H9 (cell line): ENCODE measurements around the gene RASGEF1C. TPM values are rescaled to one million over a fixed set of nuclear protein-coding genes. Genes with fewer than 3 reads are reported as not detected.

Experiments used
- DNase-seq: peaks from one replicate; pipeline ENCODE4 v3.0.0-alpha.2; 2017
- H2AFZ ChIP-seq: one replicate; pipeline ENCODE4 v1.6.1; 2013; ENCODE audit warnings: mild to moderate bottlenecking, low read length, control low read depth, moderate library complexity
- H2AK5ac ChIP-seq: 2 replicates; pipeline ENCODE4 v1.6.1; 2013; ENCODE audit warnings: low read length, control low read depth, mixed read lengths; ENCODE audit not compliant: insufficient read length
- H2BK120ac ChIP-seq: one replicate; pipeline ENCODE4 v1.6.1; 2013; ENCODE audit warnings: low read depth, mild to moderate bottlenecking, low read length, control low read depth, inconsistent platforms; ENCODE audit not compliant: poor library complexity, severe bottlenecking
- H2BK12ac ChIP-seq: 2 replicates; pipeline ENCODE4 v1.6.1; 2013; ENCODE audit warnings: low read length, control low read depth, mixed read lengths, low read depth; ENCODE audit not compliant: insufficient read length
- H2BK15ac ChIP-seq: 2 replicates; pipeline ENCODE4 v1.6.1; 2013; ENCODE audit warnings: low read depth, low read length, control low read depth
- H2BK20ac ChIP-seq: one replicate; pipeline ENCODE4 v1.6.1; 2013; ENCODE audit warnings: low read depth, mild to moderate bottlenecking, low read length, control low read depth, inconsistent platforms; ENCODE audit not compliant: poor library complexity, severe bottlenecking
- H2BK5ac ChIP-seq: 2 replicates; pipeline ENCODE4 v1.6.1; 2013; ENCODE audit warnings: low read length, control low read depth, mixed read lengths; ENCODE audit not compliant: insufficient read length
- H3K14ac ChIP-seq: 2 replicates; pipeline ENCODE4 v1.6.1; 2013; ENCODE audit warnings: low read length, control low read depth; ENCODE audit not compliant: insufficient read depth
- H3K18ac ChIP-seq: 2 replicates; pipeline ENCODE4 v1.6.1; 2013; ENCODE audit warnings: low read depth, mild to moderate bottlenecking, mixed read lengths, low read length, control low read depth; ENCODE audit not compliant: insufficient read length
- H3K23ac ChIP-seq: 2 replicates; pipeline ENCODE4 v1.6.1; 2013; ENCODE audit warnings: low read length, control low read depth, mixed read lengths, low read depth; ENCODE audit not compliant: insufficient read length
- H3K23me2 ChIP-seq: 2 replicates; pipeline ENCODE4 v1.6.1; 2013; ENCODE audit warnings: low read depth, mild to moderate bottlenecking, mixed read lengths, low read length, control low read depth; ENCODE audit not compliant: insufficient read length, poor library complexity, severe bottlenecking
- H3K27ac ChIP-seq: 2 replicates; pipeline ENCODE4 v1.5.1; 2013; ENCODE audit warnings: low read length, control low read depth, mixed read lengths, low read depth; ENCODE audit not compliant: insufficient read length
- H3K27me3 ChIP-seq: 2 replicates; pipeline ENCODE4 v1.6.1; 2013; ENCODE audit warnings: low read length, control low read depth, inconsistent platforms; ENCODE audit not compliant: insufficient read depth
- H3K4ac ChIP-seq: 2 replicates; pipeline ENCODE4 v1.6.1; 2013; ENCODE audit warnings: low read depth, mild to moderate bottlenecking, control low read depth, inconsistent platforms, low read length, moderate library complexity
- H3K4me1 ChIP-seq: 2 replicates; pipeline ENCODE4 v1.6.1; 2013; ENCODE audit warnings: low read length, control low read depth, inconsistent platforms; ENCODE audit not compliant: insufficient read depth
- H3K4me2 ChIP-seq: 2 replicates; pipeline ENCODE4 v1.6.1; 2013; ENCODE audit warnings: low read length, control low read depth, mixed read lengths; ENCODE audit not compliant: insufficient read length, insufficient read depth
- H3K56ac ChIP-seq: 2 replicates; pipeline ENCODE4 v1.6.1; 2013; ENCODE audit warnings: low read depth, mild to moderate bottlenecking, mixed read lengths, low read length, control low read depth; ENCODE audit not compliant: insufficient read length
- H3K79me1 ChIP-seq: 2 replicates; pipeline ENCODE4 v1.6.1; 2013; ENCODE audit warnings: low read depth, mild to moderate bottlenecking, moderate library complexity, low read length, control low read depth, inconsistent platforms; ENCODE audit not compliant: insufficient read depth, poor library complexity, severe bottlenecking
- H3K79me2 ChIP-seq: 2 replicates; pipeline ENCODE4 v1.6.1; 2013; ENCODE audit warnings: low read length, control low read depth, inconsistent platforms; ENCODE audit not compliant: insufficient read depth
- H3K9ac ChIP-seq: 2 replicates; pipeline ENCODE4 v1.6.1; 2013; ENCODE audit warnings: low read length, control low read depth, mixed read lengths; ENCODE audit not compliant: insufficient read length; ENCODE audit errors: extremely low read depth
- H3K9me3 ChIP-seq: one replicate; pipeline ENCODE4 v1.6.1; 2013; ENCODE audit warnings: low read depth, low read length, inconsistent platforms; ENCODE audit not compliant: control insufficient read depth
- H3T11ph ChIP-seq: one replicate; pipeline ENCODE4 v1.6.1; 2013; ENCODE audit warnings: mild to moderate bottlenecking, low read length, control low read depth, inconsistent platforms
- H4K20me1 ChIP-seq: one replicate; pipeline ENCODE4 v1.6.1; 2013; ENCODE audit not compliant: control insufficient read depth, insufficient read length, insufficient read depth
- H4K5ac ChIP-seq: 2 replicates; pipeline ENCODE4 v1.6.1; 2013; ENCODE audit warnings: low read depth, mild to moderate bottlenecking, mixed read lengths, low read length, control low read depth; ENCODE audit not compliant: insufficient read length
- H4K8ac ChIP-seq: replicated peaks from 2 replicates; pipeline ENCODE4 v1.6.1; 2013; ENCODE audit warnings: low read length, control low read depth, mixed read lengths, low read depth; ENCODE audit not compliant: insufficient read length
- H4K91ac ChIP-seq: 2 replicates; pipeline ENCODE4 v1.6.1; 2013; ENCODE audit warnings: low read depth, mild to moderate bottlenecking, moderate library complexity, mixed read lengths, low read length, control low read depth; ENCODE audit not compliant: insufficient read length
- H3K27ac Mint-ChIP-seq, 3 experiments: 2 replicates in 2 of 3; 3 replicates in 1 of 3; pipeline ENCODE4 v1.8.0; 2020 to 2021; ENCODE audit warnings: mixed read lengths in 3 of 3, mild to moderate bottlenecking in 1 of 3, moderate library complexity in 1 of 3
- H3K27me3 Mint-ChIP-seq: 2 replicates; pipeline ENCODE4 v1.8.0; 2021; ENCODE audit warnings: low read depth, mild to moderate bottlenecking, moderate library complexity, mixed read lengths
- H3K36me3 Mint-ChIP-seq, 3 experiments: 2 replicates in 2 of 3; 3 replicates in 1 of 3; pipeline ENCODE4 v1.8.0; 2020 to 2021; ENCODE audit warnings: low read depth in 3 of 3, mixed read lengths in 3 of 3; ENCODE audit not compliant: insufficient read depth in 1 of 3
- H3K4me1 Mint-ChIP-seq, 2 experiments: 2 replicates each; pipeline ENCODE4 v1.8.0; 2020; ENCODE audit warnings: mixed read lengths in 2 of 2
- H3K4me3 Mint-ChIP-seq, 2 experiments: 2 replicates in 1 of 2; 3 replicates in 1 of 2; pipeline ENCODE4 v1.8.0; 2020 to 2021; ENCODE audit warnings: mild to moderate bottlenecking in 2 of 2, mixed read lengths in 2 of 2, moderate library complexity in 1 of 2
- H3K9me3 Mint-ChIP-seq, 2 experiments: 2 replicates in 1 of 2; 3 replicates in 1 of 2; pipeline ENCODE4 v1.8.0; 2020; ENCODE audit warnings: mild to moderate bottlenecking in 2 of 2, mixed read lengths in 2 of 2, moderate library complexity in 1 of 2
- CTCF ChIP-seq: fragments of 200-600 bp; sonication (generic); conservative IDR thresholded peaks from 3 replicates; pipeline ENCODE4 v1.8.0; 2021; ENCODE audit warnings: antibody characterized with exemption, mild to moderate bottlenecking
- WGBS: extraction: QIAGEN DNeasy Blood & Tissue Kit; methylation state at CpG from one replicate; pipeline ENCODE4 v1.1.7; 2013; ENCODE audit warnings: missing lambda C conversion rate, low lambda C conversion rate, mixed read lengths; ENCODE audit not compliant: insufficient read length; ENCODE audit errors: extremely low coverage; 5-methylcytosine and 5-hydroxymethylcytosine counted together
- total RNA-seq: library from RNA; stranded (reverse); gene quantifications from 2 replicates; pipeline ENCODE4 v1.2.1, GENCODE V29; 2021

Gene RASGEF1C
- total RNA-seq, 1 experiment from 2014 or later, result 0.83 TPM

DNA sequence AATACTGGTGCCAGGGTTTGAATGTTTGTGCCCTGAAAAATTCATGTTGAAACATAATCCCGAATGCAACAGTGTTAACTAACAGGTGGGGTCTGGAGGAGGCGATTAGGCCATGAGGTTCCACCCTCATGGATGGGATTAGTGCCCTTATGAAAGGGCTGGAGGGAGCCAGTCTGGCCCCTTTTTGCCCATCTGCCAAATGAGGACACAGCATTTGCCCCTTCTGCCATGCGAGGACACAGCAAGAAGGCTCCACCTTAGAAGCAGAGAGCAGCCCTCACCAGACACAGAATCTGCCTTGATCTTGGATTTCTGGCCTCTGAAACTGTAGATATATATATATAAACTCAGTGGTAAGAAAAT lies 104.9 kb downstream of the RASGEF1C start:
- H3K9me3 ChIP-seq, result no peaks in the 10 kb centered on the region
- H3T11ph ChIP-seq, result no peak overlapping the region
- H2BK5ac ChIP-seq, result no peak overlapping the region
- no peaks in the 10 kb centered on the region for H3K4me1 ChIP-seq
- H3K79me2 ChIP-seq, result no peaks in the 10 kb centered on the region
- H3K27me3 Mint-ChIP-seq, result peaks cover 3% of the 10 kb centered on the region; the same call in 1 of the 2 replicates
- no peak overlapping the region for H2BK12ac ChIP-seq
- no peak overlapping the region for H3K4me2 ChIP-seq
- no peak overlapping the region for H4K91ac ChIP-seq
- H3K27ac ChIP-seq, result no peak overlapping the region
- H3K79me1 ChIP-seq, result no peaks in the 10 kb centered on the region
- H3K36me3 Mint-ChIP-seq, result peaks cover 13 to 19% (median 15%) of the 10 kb centered on the region in 3 experiments
- no peak overlapping the region for H2AK5ac ChIP-seq
- peaks cover 23 to 33% of the 10 kb centered on the region in 2 experiments for H3K9me3 Mint-ChIP-seq
- H3K23ac ChIP-seq, result no peak overlapping the region
- H2BK120ac ChIP-seq, result no peak overlapping the region
- DNase-seq, result no peak
- no peak overlapping the region for H4K5ac ChIP-seq
- H2BK20ac ChIP-seq, result no peak overlapping the region
- H4K8ac ChIP-seq, result no peak overlapping the region
- no peak overlapping the region for H3K56ac ChIP-seq
- H3K23me2 ChIP-seq, result no peaks in the 10 kb centered on the region
- no CpG with 5 or more reads among the region's 3 CpGs for WGBS
- no peak overlapping the region for H3K4ac ChIP-seq
- no peaks in the 10 kb centered on the region for H4K20me1 ChIP-seq
- no peak overlapping the region for H3K18ac ChIP-seq
- H3K27me3 ChIP-seq, result no peaks in the 10 kb centered on the region
- H3K4me1 Mint-ChIP-seq, result no peaks in the 10 kb centered on the region
- no peak overlapping the region for H2BK15ac ChIP-seq
- no peak for TF ChIP-seq CTCF
- no peak overlapping the region for H2AFZ ChIP-seq
- no peak overlapping the region for H3K27ac Mint-ChIP-seq
- no peak overlapping the region for H3K9ac ChIP-seq
- H3K14ac ChIP-seq, result no peak overlapping the region
- no peak overlapping the region for H3K4me3 Mint-ChIP-seq
